NCI-H460 (cell line): Measurements from ENCODE around the gene MCM3. TPM values are rescaled to one million over a fixed set of nuclear protein-coding genes. Genes with fewer than 3 reads are reported as not detected.

ENCODE experiments used
- DNase-seq: peaks from one replicate; pipeline ENCODE4 v3.0.0-alpha.2; 2016; ENCODE audit warnings: low read depth; ENCODE audit errors: extremely low read depth
- total RNA-seq: library from RNA; depleted of rRNA; stranded (reverse); fragments of >200 nt; shearing (Covaris generic); gene quantifications from 2 replicates; pipeline ENCODE4 v1.2.3, GENCODE V29; 2014

Gene MCM3
- total RNA-seq, 1 experiment from 2014 or later, result 32.7 TPM

DNA sequence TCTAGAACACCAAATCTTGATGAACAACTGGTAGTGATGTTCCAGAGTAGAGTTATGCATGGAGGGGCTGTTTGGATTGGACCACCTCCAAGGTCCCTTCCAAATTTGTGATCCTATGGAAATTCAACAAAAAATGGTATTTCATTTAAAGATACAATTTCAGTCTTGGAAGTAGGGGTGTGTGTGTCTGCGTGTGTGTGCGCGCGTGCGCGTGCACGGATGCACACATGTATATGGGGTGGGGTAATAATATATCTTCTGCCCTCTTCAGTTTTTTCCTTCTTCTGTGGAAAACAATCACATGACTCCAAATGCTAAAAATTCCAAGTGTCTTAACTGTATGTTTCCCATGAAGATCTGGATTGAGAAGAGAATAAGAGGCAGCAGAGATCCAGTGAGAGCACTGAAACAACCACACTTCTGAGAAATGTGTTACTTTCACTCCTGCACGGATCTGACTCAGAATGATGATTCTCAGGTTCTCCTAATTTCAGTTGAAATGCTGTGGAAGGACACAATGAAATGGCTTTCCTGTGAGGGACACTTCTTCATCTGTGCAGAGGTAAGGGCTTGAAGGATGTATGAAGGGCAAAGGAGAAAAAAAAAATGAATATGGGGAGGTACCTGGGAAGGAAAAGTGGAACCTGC is 29.7 kb downstream of the MCM3 start:
- no peak for DNase-seq

- DNase-seq, result no peak
These were observed 31.0 kb downstream of the MCM3 start for GRCh38 chr6:52253494-52253893.

DNA sequence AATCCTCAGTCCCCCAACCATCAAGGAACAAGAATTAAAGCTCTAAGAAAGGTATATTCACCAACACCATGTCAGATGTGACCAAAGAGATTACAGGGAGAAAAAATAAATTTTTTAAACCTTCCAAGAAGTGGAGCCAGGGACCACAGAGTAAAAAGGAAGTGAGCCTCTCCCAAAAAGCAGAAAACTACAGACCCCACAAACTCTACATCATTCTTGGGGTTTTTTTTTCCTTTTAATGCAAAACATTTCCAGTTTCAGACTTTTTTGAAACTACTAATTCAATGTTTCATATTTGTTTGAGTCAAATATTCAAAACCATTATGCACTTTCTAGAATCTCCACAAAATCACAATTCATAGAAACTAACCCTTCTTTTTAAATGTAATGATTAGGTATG is 33.4 kb downstream of the MCM3 start:
- no peak for DNase-seq

DNA sequence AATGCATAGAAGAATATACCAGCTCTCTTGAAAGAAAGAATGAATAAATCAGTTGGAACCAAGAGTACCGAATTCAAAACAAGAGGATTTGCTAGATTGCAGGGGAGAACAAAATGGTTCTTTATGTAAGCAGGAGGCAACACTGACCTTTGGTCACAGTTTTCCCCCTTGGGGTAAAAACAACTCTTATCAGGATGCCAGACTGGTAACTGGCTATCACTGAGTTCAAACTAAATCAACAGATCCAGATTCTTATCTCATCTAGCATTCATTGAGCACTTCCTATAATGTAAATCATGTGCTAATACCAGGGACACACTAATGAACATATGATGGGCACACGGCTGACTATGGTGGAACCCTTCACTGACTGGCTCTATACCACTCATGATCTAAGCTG is 35.5 kb downstream of the MCM3 start:
- no peak for DNase-seq

DNA sequence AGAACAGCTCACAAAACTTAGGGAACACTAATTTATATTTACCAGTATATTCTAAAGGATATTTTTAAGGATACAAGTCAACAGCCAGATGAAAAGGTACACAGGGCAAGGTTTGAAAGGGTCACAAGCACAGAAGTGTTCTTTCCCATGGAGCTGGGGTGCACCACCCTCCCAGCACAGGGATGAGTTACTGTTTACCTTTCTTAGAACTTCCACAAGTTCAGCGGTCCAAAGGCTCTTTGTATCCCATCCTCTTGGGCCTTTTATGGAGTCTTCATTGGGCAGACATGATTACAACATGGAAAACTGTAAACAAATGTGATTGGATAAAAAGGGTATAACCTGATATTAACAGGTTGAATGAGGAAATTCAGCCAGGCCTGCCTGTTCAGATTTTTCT is 39.1 kb downstream of the MCM3 start:
- DNase-seq, result no peak

DNA sequence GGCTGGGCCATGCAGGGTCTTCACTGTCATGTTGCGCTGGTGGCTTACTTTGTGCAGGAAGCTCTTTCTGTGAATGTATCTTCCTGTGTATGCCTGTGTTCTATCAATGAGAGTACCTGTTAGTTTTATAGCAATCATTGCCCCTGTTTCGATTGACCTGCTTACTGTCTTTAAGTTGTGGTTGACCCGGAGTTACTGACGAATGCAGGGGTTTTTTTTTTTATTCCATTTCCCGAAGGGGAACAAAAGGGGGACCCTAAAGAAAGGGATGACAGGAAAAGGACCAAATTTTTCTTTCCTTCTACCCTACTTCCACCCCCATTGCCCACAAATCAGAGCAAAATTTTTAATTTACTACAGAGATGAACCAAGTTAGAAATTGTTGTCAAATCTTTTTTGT is 40.1 kb downstream of the MCM3 start, which contains the start of gene IL17F:
IL17F (minus strand) TSS at position 101 of the 400 bp plus-strand sequence; CDS start at position 30, 71 bp downstream.
- no peak for DNase-seq

DNA sequence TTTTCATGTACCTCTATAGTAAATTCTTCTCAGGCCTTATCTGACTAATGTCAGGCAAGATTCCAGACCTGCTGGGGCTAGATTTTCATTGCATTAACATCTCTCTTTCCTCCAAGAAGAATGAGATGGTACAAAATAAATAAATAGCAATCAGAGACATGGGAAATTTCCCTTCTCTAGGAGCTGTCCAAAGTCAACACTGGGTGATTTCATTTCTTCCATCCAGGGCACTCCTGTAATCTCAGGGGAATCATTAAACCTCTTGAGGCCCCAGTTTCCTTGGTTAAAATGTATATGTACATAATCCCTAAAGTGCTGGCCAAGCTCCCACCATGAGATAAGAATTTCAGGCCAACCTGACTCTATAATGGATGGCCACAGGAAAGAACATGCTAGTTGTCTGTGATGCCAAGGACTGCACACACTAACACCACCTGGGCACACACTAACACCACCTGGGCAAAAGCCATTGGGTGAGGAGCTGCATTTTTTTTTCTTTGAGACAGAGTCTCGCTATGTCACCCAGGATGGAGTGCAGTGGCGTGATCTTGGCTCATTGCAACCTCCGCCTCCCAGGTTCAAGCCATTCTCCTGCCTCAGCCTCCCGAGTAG is 41.2 kb downstream of the MCM3 start:
- no peak for DNase-seq

DNA sequence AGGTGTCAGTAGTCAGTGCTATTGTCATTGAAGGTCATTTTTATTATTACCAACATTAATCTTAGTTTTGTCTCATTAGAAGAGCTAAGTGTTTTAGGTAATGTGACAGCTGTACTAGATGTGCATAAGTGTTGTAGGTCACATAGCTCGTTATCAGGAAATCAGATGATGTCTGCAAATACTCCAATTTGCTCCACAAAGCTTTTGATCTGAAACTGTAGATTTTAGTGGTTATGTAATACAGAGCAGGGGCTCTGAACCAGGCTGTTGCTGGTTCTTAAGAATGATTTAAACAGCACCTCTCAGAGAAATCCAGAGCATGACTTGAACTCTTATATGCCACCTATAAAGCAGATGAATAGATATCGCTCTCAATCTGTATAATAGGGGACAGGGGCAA is 42.7 kb downstream of the MCM3 start:
- no peak for DNase-seq

GRCh38 chr6:52233975-52234823 is 50.3 kb downstream of the MCM3 start:
- DNase-seq, result peak; percentile 35

DNA sequence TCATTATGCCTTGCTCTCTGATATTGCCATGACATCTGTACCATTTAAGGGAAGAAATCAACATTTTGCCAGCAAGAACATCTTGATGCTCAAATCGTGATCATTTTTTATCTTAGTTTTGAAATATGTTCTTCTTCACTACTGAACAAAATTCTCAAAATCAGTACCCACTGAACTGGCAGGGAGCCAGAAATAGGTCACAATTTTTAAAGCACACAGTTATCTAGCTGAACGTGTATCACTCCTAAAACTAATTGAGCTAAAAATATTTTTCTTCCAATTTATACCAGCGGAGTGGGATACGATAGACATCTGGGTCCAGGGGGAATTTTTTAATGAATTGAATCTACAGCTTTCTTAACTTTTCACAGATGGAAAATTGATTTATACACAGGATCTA is 51.5 kb downstream of the MCM3 start:
- no peak for DNase-seq

DNA sequence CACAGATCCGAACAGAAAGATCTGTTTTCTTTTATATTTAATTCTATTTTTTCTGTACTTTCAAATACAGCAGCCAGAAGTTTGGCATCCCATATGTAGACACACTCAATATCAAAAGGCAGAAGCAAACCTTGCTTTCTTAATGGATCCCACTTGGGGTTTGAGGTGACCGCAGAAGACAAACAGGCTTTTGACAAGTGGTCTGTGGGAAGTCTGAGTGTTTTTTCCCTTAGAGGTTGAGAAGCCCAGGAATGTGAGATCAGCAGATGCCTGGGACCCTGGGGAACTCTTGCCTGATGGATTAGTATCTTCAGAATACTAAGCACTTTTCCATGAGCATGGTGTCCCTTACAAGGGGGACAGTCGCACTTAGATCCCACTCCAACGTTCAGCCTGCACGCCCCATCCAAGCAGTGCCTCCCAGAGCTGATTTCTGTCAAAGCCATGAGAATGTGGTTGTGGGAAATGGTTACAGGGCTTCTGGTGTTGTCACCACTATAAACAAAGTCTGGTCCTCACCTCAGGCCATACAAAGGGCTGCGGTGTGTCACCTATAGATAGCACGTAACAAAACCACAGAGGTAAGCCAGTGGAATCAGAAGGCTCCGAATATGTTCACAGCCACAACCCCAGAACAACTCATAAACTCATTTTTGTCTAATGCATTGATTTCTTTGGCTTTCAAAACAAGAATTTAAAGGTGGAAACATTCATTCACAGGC is 53.0 kb downstream of the MCM3 start:
- no peak for DNase-seq

DNA sequence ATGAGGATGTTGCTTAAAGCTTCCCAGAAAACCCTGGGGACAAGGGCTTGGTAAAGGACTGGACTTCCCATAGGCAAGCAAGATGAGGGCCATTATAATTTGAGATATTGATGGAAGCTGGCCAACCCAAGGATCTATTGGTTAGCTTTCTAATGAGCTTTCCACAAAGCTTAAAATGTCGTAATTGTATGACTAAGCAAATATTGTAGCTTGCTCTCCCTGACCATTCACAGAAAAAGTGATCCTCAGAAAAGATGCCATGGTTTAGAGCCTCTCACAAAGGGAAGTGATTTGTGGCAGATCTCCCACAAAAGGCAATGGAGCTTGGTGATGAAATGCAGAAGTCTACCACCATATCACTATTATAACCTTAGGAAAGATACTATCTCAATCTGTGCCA is 53.9 kb downstream of the MCM3 start:
- no peak for DNase-seq

DNA sequence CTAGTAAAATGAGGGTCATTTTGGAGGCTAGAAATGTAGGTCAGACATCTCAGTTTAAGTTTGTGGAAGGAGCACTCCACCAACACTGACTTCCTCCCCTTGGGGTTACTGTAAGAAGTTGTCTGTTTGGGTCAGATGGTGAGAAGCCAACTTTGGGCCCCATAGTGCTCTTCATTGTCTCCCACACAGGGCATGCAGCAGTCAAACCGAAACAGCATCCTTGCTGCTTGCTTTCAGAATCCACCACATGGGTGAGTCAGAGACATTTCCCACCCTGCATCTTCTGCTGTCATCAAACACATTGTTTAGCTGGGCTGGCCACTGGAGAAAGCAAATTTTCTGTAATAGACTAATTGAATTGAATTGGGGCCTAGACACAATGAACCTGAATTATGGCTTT is 57.0 kb downstream of the MCM3 start:
- no peak for DNase-seq

DNA sequence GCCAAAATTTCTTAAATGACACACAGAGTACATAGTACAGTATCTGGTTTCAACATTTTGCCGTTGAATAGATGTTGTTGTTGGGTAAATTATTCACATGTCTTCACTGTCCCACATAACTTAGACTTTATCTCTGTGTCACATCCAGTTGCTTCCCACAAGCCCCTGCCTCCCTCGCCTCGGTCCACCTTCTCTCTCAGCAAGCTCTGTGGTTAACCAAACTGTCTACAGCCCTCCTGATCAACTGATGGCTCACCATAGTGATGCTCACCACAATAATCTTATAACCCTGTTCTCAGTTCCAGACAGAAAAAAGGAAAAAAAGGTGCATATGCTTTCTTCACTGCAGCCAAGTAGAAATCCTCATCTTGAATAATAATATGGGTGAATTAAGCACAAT is 63.2 kb downstream of the MCM3 start:
- no peak for DNase-seq

DNA sequence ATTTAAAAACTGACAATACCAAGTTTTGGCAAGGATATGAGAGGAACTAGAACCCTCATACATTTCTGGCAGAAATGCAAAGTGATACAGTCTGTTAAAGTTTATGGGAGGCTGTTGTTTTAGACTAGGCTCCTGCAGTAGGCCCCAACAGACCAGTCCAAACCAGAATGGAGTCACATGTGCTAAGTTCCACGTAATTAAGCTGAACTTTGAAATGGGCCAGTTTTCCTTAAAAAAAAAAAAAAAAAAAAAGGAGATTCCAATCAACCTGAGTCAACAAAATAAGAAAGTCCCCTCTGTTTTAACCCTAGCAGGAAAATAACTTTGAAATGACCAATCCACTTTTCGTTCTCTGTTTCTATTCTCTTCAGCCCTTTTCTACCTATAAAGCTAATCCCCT is 66.8 kb downstream of the MCM3 start:
- no peak for DNase-seq

- DNase-seq, result no peak
These were observed 67.5 kb downstream of the MCM3 start for GRCh38 chr6:52216932-52217575.

DNA sequence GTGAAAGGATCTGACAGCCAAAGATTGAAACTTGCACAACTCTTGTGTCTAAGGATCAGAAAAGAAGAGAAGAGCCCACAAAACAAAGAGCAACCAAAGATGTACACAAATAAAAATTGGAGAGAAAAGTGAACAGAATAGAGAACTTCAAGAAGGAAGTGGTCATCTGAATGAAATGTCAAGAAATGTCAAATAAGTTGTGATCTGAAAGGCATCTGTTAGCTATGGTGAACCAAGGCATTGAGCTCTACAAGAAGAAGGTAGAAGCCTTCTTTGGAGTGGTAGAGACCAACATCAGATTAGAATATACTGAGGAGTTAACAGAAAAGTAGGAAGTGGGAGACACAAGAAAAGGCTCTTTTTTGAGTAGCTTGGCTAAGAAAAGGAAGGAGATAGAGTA is 68.8 kb downstream of the MCM3 start:
- no peak for DNase-seq
